ENCODE results near the gene CRLF2.
"Not testable (repeated sequence)": the region's sequence is repeated elsewhere in the genome, so short reads cannot be mapped to it uniquely, and the experiment has no call there.

DNA sequence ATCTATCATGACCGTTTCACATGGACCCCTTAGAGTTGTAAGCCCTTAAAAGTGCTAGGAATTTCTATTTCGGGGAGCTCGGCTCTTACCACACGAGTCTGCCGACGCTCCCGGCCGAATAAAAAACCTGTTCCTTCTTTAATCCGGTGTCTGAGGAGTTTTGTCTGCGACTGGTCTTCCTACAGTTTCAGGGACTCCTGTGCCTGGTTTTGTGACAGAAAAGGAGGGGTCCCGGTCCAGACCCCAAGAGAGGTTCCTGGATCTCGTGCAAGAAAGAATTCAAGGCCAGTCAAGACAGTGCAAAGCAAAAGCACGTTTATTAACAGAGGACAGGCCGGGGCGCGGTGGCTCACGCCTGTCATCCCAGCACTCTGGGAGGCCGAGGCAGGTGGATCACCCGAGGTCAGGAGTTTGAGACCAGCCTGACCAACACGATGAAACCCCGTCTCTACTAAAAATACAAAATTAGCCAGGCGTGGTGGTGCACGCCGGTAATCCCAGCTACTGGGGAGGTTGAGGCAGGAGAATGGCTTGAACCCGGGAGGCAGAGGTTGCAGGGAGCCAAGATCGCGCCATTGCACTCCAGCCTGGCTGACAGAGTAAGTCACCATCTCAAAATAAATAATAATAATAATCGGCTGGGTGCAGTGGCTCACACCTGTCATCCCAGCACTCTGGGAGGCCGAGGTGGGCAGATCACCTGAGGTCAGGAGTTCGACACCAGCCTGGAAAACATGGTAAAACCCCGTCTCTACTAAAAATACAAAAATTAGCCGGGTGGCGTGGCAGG is 35.7 kb downstream of the CRLF2 start:
- TF ChIP-seq CTCF, POLR2A (IDR thresholded peaks at IDR 0.05): not testable (repeated sequence)
